Forelimb muscle (tissue), 1 donor: Measurements from ENCODE around the gene TBC1D22A. TPM values are rescaled to one million over a fixed set of nuclear protein-coding genes. Genes with fewer than 3 reads are reported as not detected.
"Not testable (repeated sequence)": the region's sequence is repeated elsewhere in the genome, so short reads cannot be mapped to it uniquely, and the experiment has no call there.

Experiments
- DNase-seq: peaks from one replicate; pipeline ENCODE4 v3.0.0-alpha.2; 2013; ENCODE audit warnings: low read depth
- polyA plus RNA-seq: library from polyadenylated mRNA; unstranded; fragments of 120-200 nt; gene quantifications from one replicate; pipeline ENCODE4 v1.2.1, GENCODE V29; 2013; ENCODE audit not compliant: insufficient read length

TBC1D22A gene
- polyA plus RNA-seq, 1 donor, result 14.2 TPM

DNA sequence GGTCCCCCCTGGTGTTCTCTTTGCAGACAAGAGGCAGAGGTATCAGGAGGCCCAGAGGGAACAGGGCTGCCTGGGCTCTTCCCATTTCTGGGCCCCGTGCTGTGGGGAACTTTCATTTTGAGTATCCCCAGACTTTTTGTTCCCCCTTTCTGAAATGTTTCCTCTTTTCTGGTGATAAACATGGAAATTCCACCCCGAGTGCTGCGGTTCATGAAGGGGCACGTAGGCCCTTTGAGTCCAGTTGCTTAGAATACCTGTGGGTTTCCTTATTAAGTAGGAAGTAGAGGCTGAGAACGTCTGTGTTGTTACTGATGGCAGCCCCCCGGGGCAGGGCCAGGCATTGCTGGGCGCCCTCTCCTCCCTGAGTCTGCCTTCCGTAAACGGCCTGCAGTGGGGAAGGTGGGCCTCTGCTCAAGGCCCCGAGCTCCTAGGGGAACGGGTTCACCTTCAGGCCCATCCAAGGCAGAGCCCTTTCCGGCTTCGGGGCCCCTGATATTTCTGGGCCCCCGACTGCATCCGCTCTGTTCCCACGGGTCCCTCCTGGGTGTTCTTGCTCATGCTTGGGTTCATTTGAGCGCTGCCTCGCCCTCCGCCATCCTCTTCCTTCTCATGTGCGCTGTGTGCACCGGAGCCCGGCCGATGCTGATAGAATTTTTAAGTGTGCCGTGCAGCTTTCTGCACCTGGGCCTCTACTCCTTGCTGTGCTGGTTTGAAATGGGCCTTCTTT is 12.0 kb downstream of the TBC1D22A start:
- no peak for DNase-seq

DNA sequence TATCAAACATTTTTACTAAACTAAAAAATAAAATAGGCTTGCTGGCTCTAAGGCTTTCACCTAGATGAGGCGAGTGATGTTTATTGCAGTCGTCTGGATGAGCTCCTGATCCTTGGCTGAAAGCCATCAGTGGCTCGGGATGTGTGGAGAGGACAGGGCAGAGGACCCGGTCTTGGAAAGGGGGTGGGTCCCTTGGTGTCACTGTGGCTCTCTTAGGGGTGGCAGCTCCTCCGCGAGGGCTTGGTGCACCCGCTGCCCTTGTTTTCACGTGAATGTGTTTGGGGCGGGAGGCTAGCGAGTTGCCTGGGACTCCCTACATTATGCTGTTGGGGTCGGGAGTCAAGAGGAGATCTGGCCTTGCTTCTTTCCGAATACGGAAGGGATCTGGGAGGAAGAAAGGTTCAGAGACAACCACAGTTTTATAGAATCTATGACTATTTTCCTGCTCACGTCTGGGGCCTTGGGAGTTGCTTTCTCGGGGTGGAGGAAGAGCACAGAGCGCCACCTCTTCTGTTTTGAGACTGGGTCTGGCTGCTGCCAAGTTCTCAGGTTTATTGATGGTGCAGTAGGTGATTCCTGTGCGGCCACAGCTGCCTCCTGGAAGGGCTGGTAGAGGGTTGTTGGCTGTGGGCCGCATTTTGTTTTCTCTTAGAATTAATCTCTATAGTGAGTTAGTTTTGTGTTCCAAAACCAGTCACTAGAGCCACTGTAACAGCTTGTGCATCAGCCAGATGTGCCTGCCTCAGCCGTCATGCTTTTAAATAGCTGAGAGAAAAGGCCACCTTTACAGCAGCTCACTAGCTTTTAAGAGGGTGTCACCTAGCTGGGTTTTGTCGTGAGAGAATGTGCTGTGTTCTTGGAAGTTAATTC is 12.8 kb downstream of the TBC1D22A start:
- no peak for DNase-seq

DNA sequence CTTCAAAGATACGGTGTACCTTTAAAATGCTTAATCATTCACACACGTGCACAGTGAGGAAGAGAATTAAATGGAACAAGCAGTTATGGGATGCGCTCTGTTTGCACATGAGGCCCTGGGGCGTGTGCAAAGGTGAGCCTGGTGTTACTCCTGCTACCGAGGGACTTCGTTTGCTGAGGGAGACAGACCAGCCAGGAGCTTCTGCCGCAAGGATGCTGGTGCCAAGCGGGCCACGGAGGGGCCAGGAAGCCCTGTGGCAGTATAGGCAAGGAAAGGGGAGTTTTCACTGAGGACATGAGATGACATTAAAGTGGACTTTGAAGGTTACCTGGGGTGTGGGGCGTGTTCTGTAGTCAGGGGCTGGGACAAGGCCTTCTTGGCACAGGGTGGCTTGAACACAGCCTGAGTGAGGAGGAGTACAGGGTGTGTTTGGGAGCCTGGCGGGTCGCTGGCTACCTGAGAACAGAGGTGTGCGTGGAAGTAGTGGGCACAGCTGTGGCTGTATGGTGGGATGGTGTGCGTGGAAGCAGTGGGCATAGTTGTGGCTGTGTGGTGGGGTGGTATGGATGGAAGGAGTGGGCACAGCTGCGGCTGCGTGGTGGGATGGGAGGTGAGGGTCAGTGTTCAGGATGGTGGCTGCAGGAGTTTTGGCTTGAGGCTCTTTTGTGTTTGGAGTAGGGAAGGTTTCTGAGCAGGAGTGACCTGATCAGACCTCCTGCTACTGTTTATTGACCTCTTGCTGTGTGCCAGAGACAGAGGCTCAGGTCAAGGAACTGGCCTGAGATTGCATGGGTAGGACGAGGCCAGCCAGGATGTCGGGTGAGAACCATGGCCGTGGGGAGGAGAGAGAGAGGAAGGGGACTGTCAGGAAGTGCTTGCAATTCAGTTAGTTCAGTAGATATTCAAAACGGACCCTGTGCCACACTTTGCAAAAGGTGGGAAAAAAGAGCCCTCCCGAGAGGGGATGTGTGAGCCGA is 13.7 kb downstream of the TBC1D22A start:
- no peak for DNase-seq

DNA sequence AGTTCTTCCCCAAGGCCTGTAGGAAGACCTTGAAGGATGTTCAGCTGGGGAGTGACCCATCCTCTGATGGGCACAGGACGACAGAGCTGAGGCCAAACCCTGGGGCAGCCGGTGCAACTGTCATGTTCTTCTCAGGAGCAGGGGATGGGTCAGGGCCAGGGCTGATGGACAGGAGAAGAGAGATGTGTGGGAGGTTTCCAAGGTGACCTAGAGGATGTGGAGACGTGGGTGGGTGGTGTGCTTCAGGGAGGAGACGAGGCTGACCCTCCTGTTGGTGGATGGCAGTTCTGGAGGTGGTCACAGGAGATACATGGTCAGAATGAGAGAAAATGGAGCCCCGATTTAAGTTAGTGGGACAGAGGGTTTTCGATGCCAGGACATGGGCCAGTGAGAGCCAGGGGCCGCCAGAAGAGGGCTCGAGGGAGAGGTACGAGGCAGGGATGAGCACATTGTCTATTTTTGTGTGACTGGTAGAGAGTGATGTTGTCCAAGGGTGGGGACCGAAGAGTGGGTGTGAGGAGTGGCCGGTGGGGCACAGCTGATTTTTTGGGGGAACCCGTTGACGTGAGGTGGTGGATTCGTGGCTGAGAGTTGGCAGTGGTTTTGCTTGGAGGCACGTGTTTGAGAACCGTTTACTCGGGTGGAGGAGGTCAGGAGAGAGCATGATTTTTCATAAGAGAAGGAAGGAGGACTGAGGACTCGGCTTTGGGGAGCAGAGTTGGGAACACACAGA is 14.6 kb downstream of the TBC1D22A start:
- no peak for DNase-seq

GRCh38 chr22:46777609-46777970 is 15.1 kb downstream of the TBC1D22A start:
- no peak for DNase-seq

- DNase-seq, result no peak
These were observed 16.6 kb downstream of the TBC1D22A start for GRCh38 chr22:46779023-46779422.

GRCh38 chr22:46779651-46780050 is 17.2 kb downstream of the TBC1D22A start:
- DNase-seq, result no peak

DNA sequence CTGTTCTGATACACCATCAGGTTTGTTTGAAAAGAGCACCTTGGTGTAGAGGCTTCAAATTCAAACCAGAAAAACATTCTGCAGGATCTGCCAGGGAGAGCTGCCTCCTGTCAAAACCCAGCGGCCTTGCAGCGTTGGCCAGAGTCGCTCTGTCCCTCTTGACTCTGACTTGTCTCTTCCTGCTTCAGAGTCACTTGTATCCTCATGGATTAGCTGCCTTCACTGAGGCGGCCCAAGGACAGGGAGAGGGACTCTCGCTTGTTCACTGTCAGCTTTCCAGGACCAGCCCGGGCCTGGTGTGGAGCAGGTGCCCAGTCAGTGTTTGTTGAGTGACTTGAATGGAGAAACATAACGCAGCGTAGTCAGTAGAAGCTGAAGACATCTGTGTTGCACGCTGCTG is 18.0 kb downstream of the TBC1D22A start:
- DNase-seq, result no peak

DNA sequence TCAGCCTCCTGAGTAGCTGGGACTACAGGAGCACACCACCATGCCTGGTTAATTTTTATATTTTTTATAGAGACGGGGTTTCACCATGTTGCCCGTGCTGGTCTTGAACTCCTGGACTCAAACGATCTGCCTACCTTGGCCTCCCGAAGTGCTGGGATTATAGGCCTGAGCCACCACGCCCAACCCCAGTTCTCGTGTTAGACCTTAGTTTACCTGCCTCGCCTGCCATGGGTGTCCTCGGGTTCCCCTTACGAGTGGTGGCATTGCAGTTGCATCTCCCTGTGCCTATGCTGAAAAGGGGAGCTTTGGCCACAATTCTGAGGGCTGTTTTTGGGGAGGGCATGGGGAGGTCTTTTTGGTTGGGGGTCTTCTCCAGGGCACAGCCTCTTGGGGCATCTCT is 18.8 kb downstream of the TBC1D22A start:
- DNase-seq, result no peak

DNA sequence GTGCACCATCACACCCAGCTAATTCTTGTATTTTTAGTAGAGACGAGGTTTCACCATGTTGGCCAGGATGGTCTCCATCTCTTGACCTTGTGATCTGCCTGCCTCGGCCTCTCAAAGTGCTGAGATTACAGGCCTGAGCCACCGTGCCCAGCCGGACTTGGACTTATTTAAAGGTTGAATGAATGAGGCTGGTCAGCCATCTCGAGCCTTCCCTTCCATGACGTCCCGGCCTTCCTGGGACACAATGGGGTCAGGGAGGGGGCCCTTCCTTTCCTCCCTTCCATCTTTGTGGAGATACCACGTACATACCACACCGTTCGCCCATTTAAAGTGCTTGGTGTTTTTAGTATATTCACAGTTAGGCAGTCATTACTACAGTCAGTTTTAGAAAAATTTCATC is 19.8 kb downstream of the TBC1D22A start:
- DNase-seq, result not testable (repeated sequence)

- DNase-seq, result no peak
These were observed 21.3 kb downstream of the TBC1D22A start for GRCh38 chr22:46783721-46784120.

DNA sequence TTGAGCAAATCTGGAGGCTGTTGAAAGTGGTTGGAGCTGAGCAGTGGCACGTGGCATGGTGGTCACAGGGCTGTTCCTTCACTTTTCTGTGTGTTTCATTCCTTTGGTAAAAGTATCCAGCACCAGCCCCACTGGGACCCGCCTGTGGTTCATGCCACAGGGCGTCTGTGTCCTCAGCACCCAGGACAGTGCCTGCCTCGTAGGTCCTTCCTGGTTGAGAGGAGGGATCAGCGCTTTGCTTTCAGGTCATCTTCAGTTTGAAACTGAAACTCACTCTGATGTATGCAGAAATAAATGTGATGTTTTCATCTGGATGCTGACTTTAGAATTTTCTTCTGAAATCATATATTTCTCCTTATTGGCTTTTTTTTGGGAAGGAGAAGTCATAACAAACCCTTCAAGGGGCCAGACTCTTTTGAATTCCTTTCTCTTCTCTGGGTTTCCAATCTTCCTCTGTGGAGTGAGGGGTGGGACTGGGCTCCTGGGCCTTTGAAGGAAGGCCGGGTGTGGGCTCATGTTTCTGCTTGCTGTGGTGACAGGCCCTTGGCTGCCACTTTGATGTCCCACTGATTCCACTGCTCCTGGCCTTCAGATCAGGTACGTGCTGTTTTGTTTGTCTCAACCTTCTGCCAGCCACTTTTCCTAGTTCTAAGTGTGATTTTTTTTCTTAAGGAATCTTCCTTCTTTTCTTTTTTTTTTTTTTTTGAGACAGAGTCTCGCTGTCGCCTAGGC is 26.2 kb downstream of the TBC1D22A start:
- DNase-seq, result no peak

DNA sequence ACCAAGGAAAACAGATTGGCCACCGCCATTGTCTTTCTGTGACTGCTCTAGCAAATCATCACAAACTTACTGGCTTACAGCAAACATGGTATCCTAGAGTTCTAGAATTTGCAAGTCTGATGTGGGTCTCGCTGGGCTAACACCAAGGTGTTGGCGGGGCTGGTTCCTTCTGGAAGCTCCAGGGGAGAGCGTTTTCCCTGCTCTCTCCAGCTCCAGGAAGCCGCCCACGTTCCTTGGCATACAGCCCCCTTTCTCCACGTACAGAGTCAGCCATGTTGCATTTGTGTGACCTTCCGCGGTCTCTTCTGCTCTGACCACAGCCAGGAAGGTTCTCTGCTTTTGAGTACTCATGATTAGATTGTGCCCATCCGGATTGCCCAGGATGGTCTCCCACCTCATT is 27.5 kb downstream of the TBC1D22A start:
- DNase-seq, result no peak

- no peak for DNase-seq
These were observed 28.8 kb downstream of the TBC1D22A start for GRCh38 chr22:46791201-46791731.

GRCh38 chr22:46792061-46792796 is 29.8 kb downstream of the TBC1D22A start:
- no peak for DNase-seq

DNA sequence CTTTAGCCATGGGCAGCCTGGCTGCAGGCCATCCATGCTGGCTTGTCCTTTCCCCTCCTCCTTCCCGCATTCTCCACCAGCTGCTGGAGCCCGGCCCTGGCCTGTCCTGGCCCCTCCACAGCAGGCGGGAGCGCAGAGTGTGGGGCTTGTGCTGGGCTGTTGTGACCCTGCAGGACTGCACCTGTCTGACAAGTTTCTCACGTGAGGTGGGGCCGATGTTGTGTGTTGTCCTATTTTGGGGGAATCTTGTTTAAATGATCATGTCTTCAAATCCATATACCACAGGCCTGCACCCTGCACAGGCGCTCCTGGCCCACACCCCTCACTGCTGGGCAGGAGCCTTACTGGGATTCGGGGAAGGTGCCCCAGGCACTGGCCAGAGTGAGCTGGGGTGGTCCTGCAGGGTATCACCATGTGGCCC is 30.4 kb downstream of the TBC1D22A start:
- DNase-seq, result no peak

- DNase-seq, result no peak
These were observed 31.0 kb downstream of the TBC1D22A start for GRCh38 chr22:46793497-46793896.

- no peak for DNase-seq
These were observed 31.6 kb downstream of the TBC1D22A start for GRCh38 chr22:46794067-46794466.

- DNase-seq, result no peak
These were observed 32.0 kb downstream of the TBC1D22A start for GRCh38 chr22:46794491-46794890.

- no peak for DNase-seq
These were observed 32.7 kb downstream of the TBC1D22A start for GRCh38 chr22:46795140-46795539.
